Measurements from ENCODE around the gene SLC38A3.

The SLC38A3 gene

GRCh38 chr3:50266017-50266416 is 60.9 kb downstream of the SLC38A3 start:
- no peak for DNase-seq (ENCODE audit: low spot score)
- TF ChIP-seq CTCF (IDR thresholded peaks at IDR 0.05; ENCODE audit: extremely low read depth, missing control alignments), result no peak

- DNase-seq (ENCODE audit: low spot score), result no peak
- no peak for TF ChIP-seq CTCF (IDR thresholded peaks at IDR 0.05; ENCODE audit: extremely low read depth, missing control alignments)
Measured at GRCh38 chr3:50266836-50267235, 61.8 kb downstream of the SLC38A3 start.

- no peak for DNase-seq (ENCODE audit: low spot score)
Measured at GRCh38 chr3:50267280-50267913, 62.3 kb downstream of the SLC38A3 start.

GRCh38 chr3:50268276-50268675 is 63.2 kb downstream of the SLC38A3 start:
- TF ChIP-seq CTCF (IDR thresholded peaks at IDR 0.05; ENCODE audit: extremely low read depth, missing control alignments), result no peak
- no peak for DNase-seq (ENCODE audit: low spot score)

More at GRCh38 chr3:50267280-50267913, 62.3 kb downstream of the SLC38A3 start:
- no peak for TF ChIP-seq CTCF (IDR thresholded peaks at IDR 0.05; ENCODE audit: extremely low read depth, missing control alignments)

- DNase-seq (ENCODE audit: low spot score), result no peak
- TF ChIP-seq CTCF (IDR thresholded peaks at IDR 0.05; ENCODE audit: extremely low read depth, missing control alignments), result no peak
Measured at GRCh38 chr3:50268703-50269451, 63.8 kb downstream of the SLC38A3 start, which contains the start of gene SEMA3B. SEMA3B (plus strand) TSS chr3:50269147; CDS start chr3:50269241, 94 bp downstream.

GRCh38 chr3:50269460-50269859 is 64.4 kb downstream of the SLC38A3 start:
- DNase-seq (ENCODE audit: low spot score), result peak; percentile 20
- no peak for TF ChIP-seq CTCF (IDR thresholded peaks at IDR 0.05; ENCODE audit: extremely low read depth, missing control alignments)

- no peak for DNase-seq (ENCODE audit: low spot score)
- TF ChIP-seq CTCF (IDR thresholded peaks at IDR 0.05; ENCODE audit: extremely low read depth, missing control alignments), result no peak
Measured at GRCh38 chr3:50269977-50270413, 64.9 kb downstream of the SLC38A3 start.

Data from GM20000 (cell line).